ENCODE measurements around the gene ATP6V1A.

Gene ATP6V1A

DNA sequence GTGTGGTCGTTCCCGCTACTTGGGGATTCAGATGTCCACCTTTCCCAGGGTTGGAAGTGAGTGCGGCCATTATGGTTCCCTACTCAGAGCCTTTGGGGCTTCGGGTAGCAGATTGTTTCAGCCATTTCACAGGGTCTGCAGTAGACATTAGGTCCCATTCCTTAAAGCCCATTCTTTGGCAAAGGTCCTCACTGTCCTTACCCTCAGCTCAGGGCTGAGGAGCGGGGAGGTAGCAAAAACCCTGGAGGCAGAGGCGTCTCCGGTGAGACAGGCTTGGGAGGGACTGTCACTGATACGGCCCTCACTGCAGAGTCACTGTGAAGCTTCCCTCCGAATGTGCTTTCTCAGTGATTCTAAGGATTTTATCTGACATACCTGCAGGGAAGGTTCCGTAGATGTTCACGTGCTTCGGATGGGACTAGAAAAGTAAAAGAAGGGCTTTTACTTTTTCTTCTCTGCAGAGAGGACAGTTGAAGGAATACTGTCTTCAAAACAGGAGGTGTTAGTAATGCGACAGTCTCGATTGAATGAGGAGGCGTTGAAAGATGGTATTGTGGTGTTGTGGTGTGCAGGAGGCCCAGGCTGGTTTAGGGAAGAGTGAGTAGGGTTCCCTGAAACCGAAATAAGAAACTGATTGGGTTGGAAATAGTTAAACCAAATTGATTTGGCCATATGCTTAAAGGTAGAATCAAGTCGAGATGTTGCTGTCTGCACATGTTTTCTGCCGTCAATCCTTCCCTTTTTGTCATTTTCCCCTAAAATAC is 630 bp downstream of the ATP6V1A start:
- DNase-seq (ENCODE audit: low spot score) = peak; percentile 18

DNA sequence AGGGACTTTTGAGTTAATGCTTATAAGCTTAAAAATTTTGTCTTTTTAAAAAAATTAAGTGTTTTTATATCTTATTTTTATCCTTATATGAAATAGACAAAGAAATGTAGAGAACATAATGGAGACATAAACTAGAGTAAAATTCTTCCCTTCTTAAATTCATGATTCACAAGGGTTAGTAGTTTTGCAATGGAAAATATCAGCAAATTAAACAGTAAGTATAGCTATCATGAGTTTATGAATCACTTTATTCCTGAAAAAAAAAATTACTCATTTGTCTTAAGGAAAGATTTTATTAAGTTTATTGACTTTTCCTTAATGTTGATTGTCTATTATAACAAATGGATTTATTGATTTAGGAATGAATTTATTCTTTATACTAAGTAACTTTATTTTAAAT is 4.3 kb downstream of the ATP6V1A start:
- DNase-seq (ENCODE audit: low spot score) = no peak

DNA sequence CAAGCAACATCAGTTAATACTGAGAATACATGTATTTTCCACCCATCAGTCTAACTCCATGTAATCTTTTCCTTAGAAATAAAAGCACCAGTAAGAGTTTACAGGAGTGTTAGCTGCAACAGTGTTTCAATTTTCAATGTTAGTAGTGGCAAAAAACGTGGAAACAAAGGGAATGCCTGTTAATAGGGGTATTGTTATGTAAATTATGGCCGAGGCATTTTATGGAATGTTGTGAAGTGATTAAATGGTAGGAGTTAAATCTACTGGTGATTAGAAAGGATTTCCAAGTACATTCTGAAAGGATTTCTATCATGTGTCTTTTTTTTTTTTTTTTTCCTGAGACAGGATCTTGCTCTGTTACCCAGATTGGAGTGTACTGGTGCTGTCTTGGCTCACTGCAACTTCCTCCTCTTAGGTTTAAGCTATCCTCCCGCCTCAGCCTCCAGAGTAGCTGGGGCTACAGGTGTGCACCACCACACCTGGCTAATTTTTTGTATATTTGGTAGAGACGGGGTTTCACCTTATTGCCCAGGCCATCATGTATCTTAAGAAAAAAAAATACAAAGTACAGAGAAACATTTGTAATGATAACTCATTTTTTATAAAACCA is 6.6 kb downstream of the ATP6V1A start:
- no peak for DNase-seq (ENCODE audit: low spot score)

DNA sequence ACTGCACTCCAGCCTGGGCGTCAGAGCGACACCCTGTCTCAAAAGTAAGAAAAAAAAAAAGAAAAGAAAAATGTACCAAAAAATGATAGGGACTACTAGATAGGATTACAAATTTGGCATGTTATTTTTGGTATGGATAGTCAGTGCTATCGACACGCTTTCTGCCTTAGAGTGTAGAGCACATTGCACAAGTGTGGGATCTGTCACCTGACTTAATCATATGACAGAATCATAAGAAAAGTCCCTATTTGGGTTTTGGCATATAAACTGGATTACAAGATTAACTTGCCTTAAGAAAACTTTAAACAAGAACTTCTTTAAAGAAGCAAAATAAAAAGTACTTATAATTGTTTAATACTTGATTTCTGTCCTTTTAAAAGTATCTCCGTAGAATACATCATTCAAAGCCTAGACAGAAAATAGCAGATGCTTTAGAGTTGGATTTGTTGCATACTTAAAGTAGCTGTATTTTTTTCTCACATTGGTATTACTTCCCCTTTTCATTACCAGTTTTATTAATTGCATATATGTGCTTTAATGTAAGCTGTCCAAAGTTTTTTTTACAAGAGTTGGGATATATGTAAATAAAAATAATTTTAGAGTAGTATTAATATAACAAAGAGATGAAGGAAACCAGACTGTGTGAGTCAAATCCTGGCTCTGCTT is 7.8 kb downstream of the ATP6V1A start:
- DNase-seq (ENCODE audit: low spot score) = peak; percentile 17

DNA sequence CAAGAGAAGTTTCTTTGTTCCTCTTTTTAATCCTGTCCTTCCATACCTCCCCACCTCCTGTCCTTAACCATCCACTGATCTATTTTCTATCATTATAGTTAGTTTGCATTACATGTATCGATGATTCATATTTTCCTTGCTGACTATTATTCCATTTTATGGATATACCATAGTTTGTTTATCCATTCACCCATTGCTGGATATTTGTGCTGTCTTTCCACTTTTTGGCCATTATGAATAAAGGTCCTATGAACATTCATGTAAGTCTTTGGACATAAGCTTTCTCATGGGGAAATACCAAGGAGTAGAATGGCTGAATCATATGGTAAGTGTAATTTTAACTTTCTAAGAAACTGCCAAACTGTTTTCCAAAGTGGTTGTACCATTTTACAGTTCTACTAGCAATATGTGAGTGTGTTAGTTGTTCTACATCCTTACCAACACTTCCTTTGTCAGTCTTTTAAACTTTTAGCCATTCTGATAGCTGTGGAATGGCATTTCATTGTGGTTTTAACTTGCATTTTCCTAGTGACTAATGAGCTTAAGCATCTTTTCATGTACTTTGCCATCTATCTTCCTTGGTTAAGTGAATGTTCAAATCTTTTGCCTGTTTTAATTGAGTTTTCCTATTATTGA is 11.7 kb downstream of the ATP6V1A start:
- DNase-seq (ENCODE audit: low spot score) = no peak

DNA sequence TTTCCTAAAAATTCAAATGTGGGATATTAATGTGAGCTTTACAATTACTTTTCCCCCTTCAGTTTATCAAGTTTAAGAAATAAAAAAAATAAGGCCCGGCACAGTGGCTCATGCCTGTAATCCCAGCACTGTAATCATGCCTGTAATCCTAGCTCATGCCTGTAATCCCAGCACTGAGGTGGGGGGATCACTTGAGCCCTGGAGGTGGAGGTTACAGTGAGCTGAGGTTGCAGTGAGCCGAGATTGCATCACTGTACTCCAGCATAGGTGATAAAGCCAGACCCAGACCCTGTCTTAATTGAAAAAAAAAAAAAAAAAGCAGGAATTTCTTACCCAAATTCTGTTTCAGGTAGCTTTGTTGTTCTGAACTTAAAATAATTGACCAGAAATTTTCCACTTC is 17.9 kb downstream of the ATP6V1A start:
- DNase-seq (ENCODE audit: low spot score) = no peak

DNA sequence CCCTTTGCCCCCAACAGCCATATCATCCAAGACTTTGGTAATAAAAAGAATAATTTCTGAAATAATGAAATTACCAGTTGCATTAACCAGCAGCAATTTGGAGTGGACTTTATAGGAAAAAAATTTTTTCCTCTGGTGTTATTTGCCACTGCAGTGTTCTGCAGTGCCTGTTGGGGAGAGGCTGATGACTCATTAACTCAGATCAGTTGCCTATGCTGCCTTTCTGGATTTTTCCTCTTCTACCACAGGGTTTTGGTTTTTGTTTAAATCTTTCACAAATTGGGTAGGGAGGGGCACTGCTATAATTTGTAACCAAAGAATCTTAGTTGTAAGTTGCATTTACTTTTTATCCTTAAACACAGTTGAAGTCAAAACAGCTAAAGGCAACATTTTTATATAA is 22.7 kb downstream of the ATP6V1A start:
- DNase-seq (ENCODE audit: low spot score) = no peak

DNA sequence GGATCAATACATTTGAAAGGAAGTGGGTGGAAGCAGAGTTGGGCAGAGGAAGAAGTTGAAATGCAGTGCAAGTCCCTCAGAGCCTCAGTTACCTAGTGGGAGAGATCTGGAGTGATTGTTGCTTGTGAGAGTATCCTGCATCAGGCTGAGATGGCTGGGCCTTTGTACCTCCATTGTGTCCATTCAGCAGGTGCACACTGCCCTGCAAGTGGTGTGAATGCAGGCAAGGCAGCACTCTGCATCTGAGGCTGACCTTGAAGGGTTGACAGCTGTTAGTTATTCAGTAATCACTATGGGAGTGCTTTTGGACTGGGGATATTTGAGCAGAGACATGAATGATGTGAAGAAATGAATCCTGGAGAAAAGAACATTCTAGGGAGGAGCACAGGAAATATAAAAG is 25.2 kb downstream of the ATP6V1A start:
- no peak for DNase-seq (ENCODE audit: low spot score)

DNA sequence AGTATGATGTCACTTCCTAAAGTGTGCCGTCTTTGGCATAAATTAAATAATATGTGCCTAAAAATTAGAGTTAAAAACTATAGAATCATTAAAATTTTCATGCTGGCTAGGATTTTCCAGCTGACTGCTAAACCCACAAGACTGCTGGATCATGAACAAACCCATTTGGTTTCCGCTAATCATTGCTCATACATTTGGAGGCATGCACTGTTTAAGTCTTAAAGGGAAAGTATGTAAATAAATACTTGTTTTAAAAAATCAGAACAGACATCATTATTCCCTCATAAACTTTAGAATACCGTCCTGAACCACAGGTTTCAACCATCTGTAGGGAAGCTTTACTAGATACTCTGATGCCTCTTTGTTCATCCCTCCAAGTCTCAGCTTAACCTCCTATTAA is 26.5 kb downstream of the ATP6V1A start:
- no peak for DNase-seq (ENCODE audit: low spot score)

DNA sequence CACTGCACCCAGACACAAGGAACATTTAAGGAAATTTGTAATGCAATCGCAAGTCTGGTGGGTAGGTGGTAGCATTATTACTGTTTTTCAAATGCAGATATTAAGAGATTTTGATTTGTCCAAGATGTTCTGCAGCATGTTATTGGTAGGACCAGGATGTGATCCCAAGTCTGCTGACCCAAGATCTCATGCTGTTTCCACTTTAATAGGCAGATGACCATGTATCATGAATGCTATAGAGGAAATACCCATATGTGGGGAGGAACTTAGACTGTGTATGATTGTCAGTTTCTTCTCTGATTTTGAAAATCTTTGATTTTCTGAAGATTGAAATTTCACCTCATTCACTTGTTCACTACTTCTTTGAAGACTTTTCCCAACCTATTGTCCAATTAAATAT is 28.7 kb downstream of the ATP6V1A start:
- no peak for DNase-seq (ENCODE audit: low spot score)

DNA sequence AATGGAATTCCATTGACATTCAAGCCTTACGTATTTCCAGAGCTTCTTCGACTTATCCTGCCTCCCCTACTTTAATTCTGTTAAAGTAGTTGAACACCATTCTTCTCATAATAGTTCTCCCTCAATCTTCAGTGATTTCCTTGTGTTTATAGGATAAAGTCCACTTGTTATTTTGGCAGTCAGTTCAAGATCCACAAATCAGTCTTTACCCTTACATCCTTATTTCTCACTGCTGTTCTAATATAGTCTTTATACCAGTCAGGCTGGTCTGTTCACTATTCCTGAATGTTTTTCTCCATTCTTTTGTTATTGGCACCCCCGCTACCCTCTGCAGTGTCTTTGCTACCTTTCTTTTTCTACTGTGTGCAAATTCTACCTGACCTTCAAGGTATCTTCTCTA is 29.7 kb downstream of the ATP6V1A start:
- DNase-seq (ENCODE audit: low spot score) = no peak

DNA sequence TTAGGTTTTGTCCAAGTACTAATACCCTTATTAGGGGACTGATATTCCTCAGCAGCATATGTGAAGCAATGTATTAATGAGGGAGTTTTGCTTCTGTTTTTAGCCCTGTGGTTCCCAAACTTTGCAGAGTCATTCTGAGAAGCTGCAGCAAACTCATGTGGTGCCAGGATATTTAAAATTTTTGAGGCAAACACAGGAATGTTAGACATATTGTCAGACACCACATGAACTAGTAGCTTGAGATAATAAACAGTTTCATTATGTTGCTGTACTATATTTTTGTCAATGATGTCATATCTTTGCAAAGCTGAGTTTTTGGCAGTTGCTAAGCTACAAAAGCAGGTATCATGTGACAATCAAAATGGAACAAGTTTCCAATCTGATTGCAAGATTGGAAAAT is 36.6 kb downstream of the ATP6V1A start:
- DNase-seq (ENCODE audit: low spot score) = no peak

DNA sequence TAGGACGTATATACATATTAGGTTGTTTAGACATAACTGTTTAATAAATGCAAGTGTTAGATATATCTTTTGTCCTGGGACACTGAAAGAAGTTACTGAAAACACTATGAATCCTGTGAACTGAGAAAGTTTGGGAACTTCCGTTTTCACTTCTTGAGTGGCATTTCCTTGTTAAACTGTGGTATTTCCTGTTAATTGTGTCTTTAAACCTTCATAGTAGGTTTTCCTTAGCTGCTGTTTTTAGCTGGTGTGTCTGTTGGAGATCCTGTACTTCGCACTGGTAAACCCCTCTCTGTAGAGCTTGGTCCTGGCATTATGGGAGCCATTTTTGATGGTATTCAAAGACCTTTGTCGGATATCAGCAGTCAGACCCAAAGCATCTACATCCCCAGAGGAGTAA is 37.1 kb downstream of the ATP6V1A start:
- no peak for DNase-seq (ENCODE audit: low spot score)

DNA sequence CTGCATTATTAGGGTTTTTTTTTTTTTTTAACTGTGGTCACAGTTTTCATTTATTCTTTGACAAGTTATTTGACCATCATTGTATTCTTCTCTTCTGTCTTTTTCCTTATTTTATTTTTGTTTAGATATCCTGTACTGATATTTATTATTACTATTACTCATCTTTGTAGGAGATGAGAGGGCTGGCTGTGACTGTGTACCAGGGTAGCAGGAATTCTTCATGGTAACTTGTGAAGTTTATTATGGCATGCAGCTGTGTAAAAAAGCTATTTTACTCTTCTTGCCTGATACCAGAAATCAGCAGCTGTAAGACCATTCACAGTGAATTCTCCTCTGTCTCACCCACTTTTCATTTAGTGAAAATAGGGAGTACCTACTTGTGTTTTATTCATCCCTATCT is 44.5 kb downstream of the ATP6V1A start:
- DNase-seq (ENCODE audit: low spot score) = no peak

DNA sequence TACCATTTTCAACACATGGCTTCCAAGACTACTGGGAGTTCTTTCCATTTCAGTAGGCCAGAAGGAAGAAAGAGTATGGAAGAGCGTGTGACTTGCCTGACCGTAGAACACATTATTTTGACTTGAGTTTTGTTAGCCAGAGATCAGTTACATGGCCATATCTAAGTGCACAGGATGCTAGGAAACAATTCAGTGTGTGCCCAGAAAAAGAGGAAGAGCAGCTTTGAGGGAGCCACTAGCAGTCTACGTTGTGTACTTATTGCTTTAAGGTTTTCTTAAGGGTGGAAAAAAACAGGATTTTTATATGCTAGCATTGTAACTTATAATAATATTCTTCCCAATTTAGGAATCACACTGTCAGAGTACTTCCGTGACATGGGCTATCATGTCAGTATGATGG is 47.7 kb downstream of the ATP6V1A start:
- DNase-seq (ENCODE audit: low spot score) = no peak

DNA sequence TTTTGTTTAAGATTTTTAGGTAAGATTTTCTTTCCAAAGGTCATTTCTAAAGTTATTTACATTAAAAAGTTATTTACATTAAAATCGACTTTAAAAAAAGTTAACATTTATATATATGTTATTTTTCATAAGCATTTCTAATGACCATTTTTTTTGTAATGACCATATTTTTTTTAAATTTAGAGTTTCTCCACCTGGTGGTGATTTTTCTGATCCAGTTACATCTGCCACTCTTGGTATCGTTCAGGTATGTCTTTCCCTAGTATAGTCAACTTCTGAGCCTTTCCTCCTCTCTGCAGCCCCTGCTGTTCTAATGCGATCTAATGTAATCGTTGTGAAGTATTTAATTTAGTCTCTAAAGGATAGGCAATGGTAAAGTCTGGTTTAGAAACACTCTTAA is 48.9 kb downstream of the ATP6V1A start:
- no peak for DNase-seq (ENCODE audit: low spot score)

DNA sequence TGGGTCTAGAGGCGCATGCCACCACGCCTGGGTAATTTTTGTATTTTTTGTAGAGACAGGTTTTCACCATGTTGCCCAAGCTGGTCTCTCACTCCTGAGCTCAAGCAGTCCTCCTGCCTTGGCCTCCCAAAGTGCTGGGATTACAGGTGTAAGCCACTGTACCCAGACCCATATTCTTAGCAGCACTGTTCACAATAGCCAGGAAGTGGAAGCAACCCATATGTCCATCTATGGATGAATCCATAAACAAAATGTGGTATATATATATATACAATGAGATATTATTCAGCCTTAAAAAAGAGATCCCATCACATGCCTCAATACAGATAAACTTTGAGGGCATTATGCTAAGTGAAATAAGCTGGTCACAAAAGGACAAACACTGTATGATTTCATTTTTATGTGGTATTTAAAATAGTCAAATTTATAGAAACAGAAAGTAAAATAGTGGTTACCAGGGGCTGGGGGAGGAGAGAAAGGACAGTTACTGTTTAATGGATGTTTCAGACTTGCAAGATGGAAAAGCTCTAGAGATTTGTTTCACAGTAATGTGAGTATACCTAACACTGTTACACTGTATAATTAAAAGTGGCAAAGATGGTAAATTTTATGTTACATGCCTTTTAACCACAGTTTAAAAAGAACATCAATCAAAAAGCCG is 56.1 kb downstream of the ATP6V1A start:
- DNase-seq (ENCODE audit: low spot score) = no peak

DNA sequence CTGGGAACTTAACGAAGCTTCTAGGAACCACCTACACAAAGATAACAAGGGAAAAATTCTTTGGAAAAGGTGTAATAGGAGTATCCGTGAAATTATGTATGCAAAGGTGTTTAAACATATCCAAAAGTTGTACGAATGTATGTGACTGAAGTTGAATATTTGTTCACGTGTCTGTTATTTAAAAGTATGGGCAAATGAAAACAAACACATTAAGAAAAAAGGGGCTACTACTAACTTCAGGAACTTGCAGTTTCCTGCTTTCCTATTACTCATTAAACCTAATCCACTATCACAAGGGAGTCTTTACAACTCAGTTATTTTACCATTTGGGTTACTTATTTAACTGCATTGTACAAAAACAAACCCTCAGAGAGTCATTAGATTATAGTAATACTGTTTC is 57.8 kb downstream of the ATP6V1A start:
- DNase-seq (ENCODE audit: low spot score) = no peak

DNA sequence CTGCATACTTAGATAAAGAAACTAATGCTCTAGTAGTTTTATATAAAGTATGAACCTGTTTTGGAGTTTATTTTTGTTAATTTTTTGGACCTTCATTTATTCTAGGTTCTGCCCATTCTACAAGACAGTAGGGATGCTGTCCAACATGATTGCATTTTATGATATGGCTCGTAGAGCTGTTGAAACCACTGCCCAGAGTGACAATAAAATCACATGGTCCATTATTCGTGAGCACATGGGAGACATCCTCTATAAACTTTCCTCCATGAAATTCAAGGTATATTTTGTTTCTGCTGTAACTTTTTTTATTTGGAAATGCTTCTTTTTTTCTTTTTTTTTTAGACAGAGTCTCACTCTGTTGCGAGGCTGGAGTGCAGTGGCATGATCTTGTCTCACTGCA is 58.4 kb downstream of the ATP6V1A start:
- no peak for DNase-seq (ENCODE audit: low spot score)

DNA sequence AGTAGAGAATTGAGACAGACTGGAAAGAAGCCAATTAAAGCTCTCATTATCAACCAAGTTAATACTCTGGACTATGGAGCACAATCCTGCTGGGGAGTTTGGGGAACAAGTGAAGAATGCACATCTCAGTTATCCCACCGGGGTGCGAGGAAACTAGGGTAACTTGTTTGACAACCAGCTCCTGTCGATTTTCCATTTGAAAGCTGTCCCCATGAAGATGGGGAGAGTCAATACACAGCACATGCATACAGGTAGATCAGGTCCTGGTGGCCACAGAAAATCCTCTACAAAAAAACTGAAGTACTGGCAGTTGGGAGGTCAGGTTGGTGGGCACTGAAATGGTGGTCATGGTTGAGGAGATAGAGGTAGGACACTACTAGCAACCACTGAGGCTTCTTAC is 66.0 kb downstream of the ATP6V1A start:
- DNase-seq (ENCODE audit: low spot score) = no peak

DNA sequence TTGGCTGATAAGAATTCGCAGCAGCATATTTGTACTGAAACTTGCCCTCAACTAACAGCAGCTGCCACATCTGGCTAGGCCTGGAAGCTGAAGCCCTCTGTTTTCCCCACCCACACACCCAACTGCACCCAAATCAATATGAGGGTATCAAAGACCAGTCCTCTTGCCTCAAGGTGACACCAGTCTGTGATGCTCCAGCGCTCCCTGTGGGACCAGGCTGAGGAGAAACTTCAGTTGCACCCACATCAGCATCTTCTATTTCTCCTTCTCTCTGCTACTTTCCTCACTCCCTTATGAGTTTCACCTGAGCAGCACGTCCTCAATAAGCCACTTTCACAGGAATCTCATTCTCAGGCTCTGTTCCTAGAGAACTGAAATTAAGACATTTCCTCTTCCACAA is 73.0 kb downstream of the ATP6V1A start:
- DNase-seq (ENCODE audit: low spot score) = no peak

DNA sequence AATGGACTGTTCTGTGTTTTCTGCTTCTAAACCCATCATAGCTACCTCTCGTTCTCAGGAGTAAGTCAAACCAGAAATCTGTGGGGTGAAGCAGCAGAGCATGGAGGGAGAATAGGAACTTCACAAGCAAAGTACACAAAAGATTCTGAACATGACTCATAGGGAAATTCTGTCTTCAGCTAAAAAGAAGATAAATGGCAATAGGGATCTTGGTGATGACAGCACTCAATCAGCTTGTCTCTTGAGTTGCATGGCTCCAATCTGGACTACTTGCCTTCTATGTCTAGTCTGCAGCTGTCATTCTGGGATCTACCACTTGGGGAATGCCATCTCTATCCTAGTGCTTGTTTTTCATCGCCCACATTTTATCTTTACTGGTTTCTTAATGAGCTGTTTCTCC is 78.3 kb downstream of the ATP6V1A start:
- DNase-seq (ENCODE audit: low spot score) = peak; percentile 26

DNA sequence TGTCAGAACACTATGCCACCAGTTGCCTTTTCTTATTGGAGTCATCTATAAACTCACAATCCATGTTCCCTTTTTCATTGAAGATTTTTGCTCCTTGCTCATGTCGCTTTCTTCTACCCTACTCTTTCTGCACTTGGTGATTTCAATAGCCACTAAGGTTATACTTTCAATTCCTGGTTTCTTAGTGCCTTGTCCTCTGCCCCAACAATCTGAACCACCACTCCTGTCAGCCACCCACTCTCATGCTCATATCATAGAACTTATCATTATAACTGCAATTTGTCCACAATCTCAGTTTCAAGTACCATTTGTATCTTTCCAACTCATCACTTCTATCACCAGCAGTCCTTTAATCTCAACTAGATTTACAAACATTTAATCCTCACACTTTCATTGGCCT is 81.8 kb downstream of the ATP6V1A start:
- peak; percentile 38 for DNase-seq (ENCODE audit: low spot score)

Measured in germinal center (tissue), 1 donor.